Islet precursor cell (in vitro differentiated cells): Measurements from ENCODE around the gene ATG5.
"Not testable (repeated sequence)": the region's sequence is repeated elsewhere in the genome, so short reads cannot be mapped to it uniquely, and the experiment has no call there.

Experiments
- DNase-seq: peaks from one replicate; pipeline ENCODE4 v3.0.0-alpha.2; 2018

The ATG5 gene

GRCh38 chr6:106173124-106173879 lies 152.3 kb downstream of the ATG5 start:
- DNase-seq = no peak

- no peak for DNase-seq
Observed at GRCh38 chr6:106170030-106170791, 155.3 kb downstream of the ATG5 start.

GRCh38 chr6:106169517-106169916 lies 156.0 kb downstream of the ATG5 start:
- no peak for DNase-seq

DNA sequence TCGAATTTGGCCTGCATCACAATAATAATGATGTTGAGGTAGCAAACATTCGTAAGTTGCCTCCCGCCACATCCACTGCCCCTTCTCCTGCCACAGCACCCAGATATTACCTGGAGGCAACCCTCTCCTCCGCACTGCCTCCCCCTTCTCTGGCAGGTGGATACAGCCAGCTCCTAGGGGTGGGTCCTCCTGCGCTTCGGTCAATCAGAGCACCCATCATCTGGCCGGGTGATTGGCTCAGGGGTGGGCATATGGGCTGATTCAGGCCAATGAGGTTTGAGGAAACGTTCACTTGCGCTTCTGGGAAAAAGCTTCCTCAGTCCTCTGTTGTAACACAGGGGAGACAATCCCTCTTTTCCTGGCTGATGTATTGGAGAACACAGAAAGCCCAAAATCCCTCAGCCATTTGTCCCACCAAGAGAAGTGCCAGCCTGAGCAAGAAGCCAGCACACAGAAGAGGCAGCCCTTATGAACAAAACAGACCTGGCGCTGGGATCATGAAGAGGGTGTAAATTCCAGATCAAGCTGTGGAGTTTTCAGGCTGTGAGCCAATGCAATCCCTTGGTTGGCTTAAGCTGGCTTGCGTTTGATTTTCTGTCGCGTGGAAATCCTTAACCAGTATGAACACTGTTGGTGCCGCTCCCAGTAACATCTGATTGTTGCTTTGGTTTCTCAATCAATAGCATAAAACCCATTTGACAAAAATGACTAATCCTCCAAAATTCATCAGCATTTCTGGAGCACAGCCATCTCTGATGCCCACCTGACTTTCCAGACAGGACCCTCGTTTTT lies 157.3 kb downstream of the ATG5 start:
- DNase-seq = no peak

DNA sequence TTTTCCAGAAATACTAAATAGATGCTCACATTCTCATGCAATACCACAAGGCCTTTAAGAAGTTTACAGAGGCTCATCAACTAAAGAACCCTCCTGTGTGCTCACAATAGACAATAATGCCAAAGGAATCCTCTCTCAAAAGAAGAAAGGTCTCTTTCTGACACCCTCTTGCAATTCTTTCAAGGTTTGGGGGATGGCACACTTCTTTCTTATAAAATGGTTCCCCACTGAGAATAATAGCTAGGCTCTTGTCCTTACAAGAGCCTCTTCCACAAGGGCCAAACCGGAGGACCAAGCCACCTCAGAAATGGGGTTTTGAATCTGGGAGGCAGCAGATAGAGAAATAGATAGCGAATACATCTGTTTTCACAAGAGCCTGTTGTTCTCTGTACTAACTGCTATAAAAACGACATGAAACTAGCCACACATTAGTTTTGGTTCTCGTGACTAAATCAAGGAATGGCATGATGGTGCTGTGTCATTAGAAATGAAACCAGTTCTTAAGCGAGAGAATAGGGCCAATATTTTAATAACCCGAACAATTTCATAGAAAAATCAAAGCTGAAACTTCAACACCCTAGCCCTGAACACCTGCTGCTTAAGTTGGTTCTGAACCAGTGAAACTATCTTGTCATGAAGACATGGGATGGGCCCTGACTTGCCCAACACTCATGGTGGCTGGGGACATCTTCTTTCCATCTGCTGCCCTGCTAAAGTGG lies 158.3 kb downstream of the ATG5 start:
- DNase-seq = no peak

DNA sequence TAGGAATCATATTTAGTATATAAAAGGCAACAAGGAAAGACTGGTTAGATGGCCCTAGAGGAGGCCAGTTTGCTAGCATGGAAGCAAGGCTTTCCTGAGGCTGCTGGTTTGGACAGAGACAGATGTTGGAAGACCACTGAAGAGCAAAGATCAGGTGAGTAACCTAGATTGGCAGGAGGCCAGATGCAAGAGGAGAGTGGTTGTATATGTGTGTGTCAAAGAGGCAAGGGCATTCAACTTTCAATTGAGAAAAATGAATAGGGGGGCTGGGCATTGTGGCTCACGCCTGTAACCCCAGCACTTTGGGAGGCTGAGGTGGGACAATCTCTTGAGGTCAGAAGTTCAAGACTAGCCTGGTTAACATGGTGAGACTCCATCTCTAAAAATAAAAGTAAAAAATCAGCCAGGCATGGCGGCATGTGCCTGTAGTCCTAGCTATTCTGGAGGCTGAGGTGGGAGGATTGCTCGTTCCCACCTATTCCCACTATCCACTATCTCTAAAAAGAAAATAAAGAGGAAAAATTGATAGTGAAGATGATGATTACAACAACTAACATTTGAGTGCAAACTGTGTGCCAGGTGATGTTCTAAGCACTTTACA lies 159.6 kb downstream of the ATG5 start:
- no peak for DNase-seq

DNA sequence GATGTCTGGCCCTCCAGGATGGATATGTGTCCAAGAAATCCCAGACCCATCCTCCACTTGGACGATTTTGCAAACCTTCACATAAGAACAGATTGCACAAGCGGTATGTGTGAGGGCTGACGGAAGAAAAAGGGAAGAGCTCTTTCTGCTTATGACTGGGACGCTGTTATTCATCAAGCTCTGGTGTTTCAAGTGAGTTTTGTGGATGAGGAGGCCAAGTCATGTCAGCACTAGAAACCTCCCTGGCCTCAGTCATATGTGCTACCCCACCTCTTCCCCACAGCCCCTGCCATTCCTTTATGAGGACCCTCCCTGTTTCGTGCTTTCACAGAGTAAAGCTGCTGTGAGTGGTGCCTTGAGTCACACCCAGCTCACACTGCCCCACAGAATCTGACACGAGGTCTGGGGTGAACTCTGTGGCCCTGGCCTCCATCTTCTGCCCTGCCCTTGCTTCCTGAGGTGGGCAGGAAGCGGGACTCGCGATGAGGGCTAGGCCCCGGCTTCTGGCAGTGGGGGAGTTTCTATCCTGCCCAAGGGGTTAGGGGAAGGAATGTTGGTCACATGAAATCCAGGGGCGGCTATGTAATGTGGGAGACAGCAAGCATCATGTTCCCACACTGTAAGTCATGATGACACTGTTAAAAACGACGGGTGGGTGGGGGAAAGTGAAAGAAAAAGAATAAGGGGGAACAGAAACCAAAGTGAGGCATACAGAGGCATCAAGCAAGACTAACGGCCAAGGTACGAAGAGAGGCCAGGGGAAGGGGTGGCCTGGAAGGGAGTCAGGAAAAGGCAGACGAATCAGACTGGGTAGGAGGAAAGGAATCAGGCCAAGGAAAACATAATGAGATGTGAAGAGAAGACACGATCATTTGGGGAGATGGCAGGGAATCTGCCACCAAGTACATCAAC lies 161.3 kb downstream of the ATG5 start:
- DNase-seq = no peak

- no peak for DNase-seq
Observed at GRCh38 chr6:106163446-106163965, 162.1 kb downstream of the ATG5 start.

- DNase-seq = no peak
Observed at GRCh38 chr6:106162921-106163320, 162.6 kb downstream of the ATG5 start.

- DNase-seq = no peak
Observed at GRCh38 chr6:106161893-106162292, 163.7 kb downstream of the ATG5 start.

DNA sequence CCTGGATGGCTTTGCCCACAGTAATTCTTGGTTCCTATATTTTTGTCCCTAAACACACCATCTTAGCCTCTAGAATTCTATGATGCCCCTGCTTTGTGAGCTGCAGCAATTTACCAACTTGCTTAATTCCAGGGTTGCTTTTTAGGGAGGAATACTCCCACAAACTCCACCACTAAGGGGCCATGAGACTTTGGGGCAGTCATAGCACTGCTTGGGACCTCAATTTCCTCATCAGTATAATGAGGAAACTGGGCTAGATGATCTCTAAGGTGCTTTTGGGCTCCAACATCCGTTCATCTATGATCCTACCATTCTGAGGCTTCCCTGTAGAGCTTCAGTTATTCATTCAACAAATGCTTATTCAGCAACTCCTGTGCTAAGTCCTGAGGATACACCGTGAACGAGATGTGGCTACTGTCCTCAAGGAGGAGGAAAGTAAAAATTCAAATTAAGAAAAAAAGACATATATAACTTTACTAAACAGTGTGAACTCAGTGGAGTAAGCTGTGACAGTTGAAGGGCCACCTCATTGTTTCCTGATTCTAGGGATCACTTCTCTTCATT lies 164.2 kb downstream of the ATG5 start:
- DNase-seq = no peak

GRCh38 chr6:106160189-106160588 lies 165.4 kb downstream of the ATG5 start:
- DNase-seq = no peak

GRCh38 chr6:106159531-106159940 lies 166.0 kb downstream of the ATG5 start:
- DNase-seq = no peak

- DNase-seq = no peak
Observed at GRCh38 chr6:106158816-106159215, 166.7 kb downstream of the ATG5 start.

GRCh38 chr6:106156863-106157262 lies 168.7 kb downstream of the ATG5 start:
- no peak for DNase-seq

GRCh38 chr6:106156413-106156812 lies 169.1 kb downstream of the ATG5 start:
- no peak for DNase-seq

DNA sequence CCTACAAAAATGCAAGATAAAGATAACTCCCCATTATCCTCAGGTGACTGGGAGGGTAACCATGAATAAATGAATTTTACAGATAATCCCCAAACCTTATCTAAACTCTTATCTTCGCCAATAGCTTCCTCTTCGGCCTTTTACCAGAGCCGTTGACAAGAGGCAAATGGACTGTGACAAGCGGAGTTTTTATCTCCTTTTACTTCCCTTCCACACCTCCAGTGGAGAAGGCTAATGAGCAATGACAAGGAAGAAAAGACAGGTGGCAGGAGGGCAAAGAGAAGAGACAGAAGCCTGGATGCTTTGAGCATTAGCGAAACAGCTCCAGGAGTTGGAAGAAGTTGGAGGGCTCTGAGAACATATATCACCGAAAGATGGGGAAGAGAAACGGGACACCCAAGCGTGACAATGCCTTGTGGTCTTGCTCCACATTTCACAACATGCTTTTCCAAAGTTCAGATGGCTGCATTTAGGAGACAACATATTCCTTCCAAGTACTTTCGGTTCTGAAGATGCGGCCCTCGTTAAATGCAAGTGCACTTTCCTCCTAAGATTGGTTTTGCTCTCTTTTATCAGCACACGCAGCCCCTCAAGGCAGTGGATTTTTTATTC lies 170.2 kb downstream of the ATG5 start:
- no peak for DNase-seq

DNA sequence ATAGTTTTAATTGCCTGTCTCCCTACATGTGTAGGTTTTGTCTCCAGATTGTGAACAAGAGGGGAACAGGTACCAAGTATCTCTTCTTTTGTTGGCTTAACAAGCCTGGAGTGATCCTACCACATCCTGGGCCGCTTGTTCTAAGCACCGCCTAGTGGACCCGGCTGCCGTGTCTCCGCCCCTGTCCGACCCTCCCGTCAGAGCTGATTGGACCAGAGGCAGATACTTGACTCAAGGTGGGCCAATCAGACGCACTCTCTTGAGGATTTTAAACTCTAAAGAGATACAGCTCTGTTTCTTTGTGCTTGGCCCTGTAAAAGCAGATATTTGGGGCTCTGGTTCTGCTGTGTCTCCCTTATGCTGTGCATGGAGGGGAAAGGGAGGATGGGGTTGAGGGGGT lies 171.2 kb downstream of the ATG5 start:
- no peak for DNase-seq

DNA sequence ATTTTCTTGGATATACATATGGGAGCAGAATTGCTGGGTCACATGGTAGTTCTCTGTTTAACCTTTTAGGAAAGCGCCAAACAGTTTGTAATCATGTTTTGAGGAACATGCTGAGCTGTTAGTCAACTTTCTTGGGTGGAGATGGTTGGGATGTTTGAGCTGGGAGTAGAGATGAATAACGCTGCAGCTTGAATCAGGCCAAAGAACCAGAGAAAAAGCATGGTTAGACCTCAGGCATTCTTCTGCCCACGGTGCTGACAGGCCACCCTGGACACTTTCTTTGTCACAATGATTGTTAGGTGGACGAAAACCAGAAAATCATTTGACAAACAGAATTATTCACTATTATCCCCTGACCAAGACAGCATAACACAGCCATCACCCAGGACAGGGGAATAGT lies 172.6 kb downstream of the ATG5 start:
- no peak for DNase-seq

DNA sequence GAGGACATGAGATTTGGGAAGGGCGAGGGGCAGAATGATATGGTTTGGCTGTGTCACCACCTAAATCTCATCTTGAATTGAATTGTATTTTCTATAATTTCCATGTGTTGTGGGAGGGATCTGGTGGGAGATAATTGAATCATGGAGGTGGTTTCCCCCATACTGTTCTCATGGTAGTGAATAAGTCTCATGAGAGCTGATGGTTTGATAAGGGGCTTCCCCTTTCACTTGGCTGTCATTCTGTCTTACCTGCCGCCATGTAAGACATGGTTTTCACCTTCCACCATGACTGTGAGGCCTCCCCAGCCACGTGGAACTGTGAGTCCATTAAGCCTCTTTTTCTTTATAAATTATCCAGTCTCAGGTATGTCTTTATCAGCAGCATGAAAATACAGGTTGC lies 173.1 kb downstream of the ATG5 start:
- not testable (repeated sequence) for DNase-seq
